A549 (cell line): ENCODE results near the gene ULK4. TPM values are rescaled to one million over a fixed set of nuclear protein-coding genes. Genes with fewer than 3 reads are reported as not detected.

Experiments used
- ATAC-seq, 2 experiments: fragments of 200-7000 bp in 1 of 2; fragments of >200 bp in 1 of 2; cut with Nextera tagmentation in 1 of 2; cut with Tn5 transposase in 1 of 2; 3 replicates each; pipeline versions ENCODE4 v1.8.0 to v1.9.1; 2018 to 2020; ENCODE audit warnings: mild to moderate bottlenecking in 1 of 2, moderate library complexity in 1 of 2
- CTCF ChIA-PET: fragments of 300-600 bp; sonication (Branson Sonifier 250); formaldehyde crosslinking; extraction: SDS; loops from one replicate; lab custom pipeline; 2021; ENCODE audit warnings: antibody characterized with exemption, inconsistent platforms; lab: Yijun Ruan, JAX
- POLR2A ChIA-PET: fragments of 350-600 bp; formaldehyde crosslinking; extraction: SDS; loops from one replicate; lab custom pipeline; 2021; ENCODE audit warnings: antibody characterized with exemption, inconsistent platforms; lab: Yijun Ruan, JAX
- DNase-seq, 2 experiments: peaks; one replicate each; pipeline versions ENCODE4 v3.0.0 to v3.0.0-alpha.2; 2011 to 2016; ENCODE audit warnings: low read depth in 1 of 2, low spot score in 1 of 2
- FAIRE-seq: peaks from 2 replicates; lab custom pipeline; 2011; peaks lifted over from hg19 to GRCh38; lab: Jason Lieb, UNC
- H3K27ac ChIP-seq, 2 experiments: fragments of >200 bp; sonication (Bioruptor Twin); formaldehyde crosslinking; 3 replicates each; pipeline ENCODE4 v1.5.1; 2016 to 2017
- H3K4me1 ChIP-seq: fragments of >200 bp; sonication (Bioruptor Twin); formaldehyde crosslinking; 3 replicates; pipeline ENCODE4 v1.6.1; 2016
- H3K4me2 ChIP-seq: fragments of >200 bp; sonication (Bioruptor Twin); formaldehyde crosslinking; 3 replicates; pipeline ENCODE4 v1.6.1; 2016
- H3K4me3 ChIP-seq: fragments of >200 bp; sonication (Bioruptor Twin); formaldehyde crosslinking; 3 replicates; pipeline ENCODE4 v1.5.1; 2016
- H3K9me3 ChIP-seq: fragments of >200 bp; sonication (Bioruptor Twin); formaldehyde crosslinking; 3 replicates; pipeline ENCODE4 v1.6.1; 2016
- BHLHE40 ChIP-seq: IDR thresholded peaks from 2 replicates; pipeline ENCODE4 v1.6.1; 2012; ENCODE audit warnings: low read depth, low read length, inconsistent platforms
- CBX2 ChIP-seq: fragments of 200-600 bp; sonication (generic); IDR thresholded peaks from 2 replicates; pipeline ENCODE4 v1.6.1; 2016; ENCODE audit warnings: low read depth, mild to moderate bottlenecking, borderline replicate concordance
- CEBPB ChIP-seq, 2 experiments: fragments of >200 bp in 1 of 2; sonication (Bioruptor Twin) in 1 of 2; formaldehyde crosslinking in 1 of 2; IDR thresholded peaks; 2 replicates each; pipeline ENCODE4 v1.6.1; 2012 to 2016
- CHD2 ChIP-seq: fragments of 150-350 bp; IDR thresholded peaks from 2 replicates; pipeline ENCODE4 v1.6.1; 2014; ENCODE audit warnings: low read length; ENCODE audit not compliant: partially characterized antibody
- CHD4 ChIP-seq: fragments of 200-600 bp; sonication (generic); IDR thresholded peaks from 2 replicates; pipeline ENCODE4 v1.6.1; 2016; ENCODE audit warnings: antibody characterized with exemption, mild to moderate bottlenecking, borderline replicate concordance
- CTCF ChIP-seq: fragments of >200 bp; sonication (Bioruptor Twin); formaldehyde crosslinking; IDR thresholded peaks from 3 replicates; pipeline ENCODE4 v1.5.1; 2016
- EHMT2 ChIP-seq: fragments of 200-600 bp; sonication (generic); IDR thresholded peaks from 2 replicates; pipeline ENCODE4 v1.6.1; 2016; ENCODE audit warnings: antibody characterized with exemption, low read depth, mild to moderate bottlenecking, moderate library complexity
- ELK1 ChIP-seq: fragments of 150-350 bp; IDR thresholded peaks from 2 replicates; pipeline ENCODE4 v1.6.1; 2014; ENCODE audit warnings: low read depth, mild to moderate bottlenecking, low read length
- FOXS1 ChIP-seq: fragments of 250-450 bp; sonication (Bioruptor Pico); IDR thresholded peaks from 2 replicates; pipeline ENCODE4 v1.5.0; 2020; ENCODE audit warnings: mild to moderate bottlenecking, moderate library complexity
- GATA3 ChIP-seq: IDR thresholded peaks from 2 replicates; pipeline ENCODE4 v1.6.1; 2012; ENCODE audit warnings: borderline replicate concordance
- HDAC2 ChIP-seq: fragments of 200-600 bp; sonication (generic); IDR thresholded peaks from 2 replicates; pipeline ENCODE4 v1.6.1; 2016
- HEYL ChIP-seq: fragments of 250-450 bp; sonication (Bioruptor Pico); IDR thresholded peaks from 2 replicates; pipeline ENCODE4 v1.8.0; 2021; ENCODE audit warnings: mild to moderate bottlenecking, moderate library complexity
- HOXA7 ChIP-seq: fragments of 250-450 bp; sonication (Bioruptor Pico); IDR thresholded peaks from 2 replicates; pipeline ENCODE4 v1.5.0; 2020; ENCODE audit warnings: mild to moderate bottlenecking, moderate library complexity
- KDM1A ChIP-seq: fragments of 200-600 bp; sonication (generic); IDR thresholded peaks from 2 replicates; pipeline ENCODE4 v1.6.1; 2016; ENCODE audit warnings: low read depth, mild to moderate bottlenecking
- MAX ChIP-seq: IDR thresholded peaks from 2 replicates; pipeline ENCODE4 v1.6.1; 2012
- MYC ChIP-seq: IDR thresholded peaks from 2 replicates; pipeline ENCODE4 v1.6.1; 2012; ENCODE audit warnings: mild to moderate bottlenecking, inconsistent platforms, low read length, improper control_type of control experiment, borderline replicate concordance
- RFX5 ChIP-seq: fragments of 450-650 bp; IDR thresholded peaks from 2 replicates; pipeline ENCODE4 v1.7.1; 2014; ENCODE audit warnings: antibody characterized with exemption, mild to moderate bottlenecking, moderate library complexity
- TFCP2L1 ChIP-seq: fragments of 250-450 bp; sonication (Bioruptor Pico); IDR thresholded peaks from 2 replicates; pipeline ENCODE4 v1.5.0; 2021; ENCODE audit warnings: mild to moderate bottlenecking
- TP53 ChIP-seq: fragments of 250-450 bp; sonication (Bioruptor Pico); IDR thresholded peaks from 2 replicates; pipeline ENCODE4 v1.5.0; 2021; ENCODE audit warnings: mild to moderate bottlenecking, moderate library complexity
- ZC3H11A ChIP-seq: fragments of 450-650 bp; IDR thresholded peaks from 2 replicates; pipeline ENCODE4 v1.6.1; 2014; ENCODE audit warnings: antibody characterized with exemption, mild to moderate bottlenecking
- ZNF302 ChIP-seq: fragments of 250-450 bp; sonication (Bioruptor Pico); IDR thresholded peaks from 2 replicates; pipeline ENCODE4 v1.9.0; 2021; ENCODE audit warnings: inconsistent platforms, mild to moderate bottlenecking, moderate library complexity
- WGBS: methylation state at CpG from one replicate; pipeline ENCODE4 v1.1.6; 2017; ENCODE audit errors: missing lambda C conversion rate; 5-methylcytosine and 5-hydroxymethylcytosine counted together
- polyA plus RNA-seq, 4 experiments: library from polyadenylated mRNA; depleted of rRNA in 3 of 4; stranded (reverse); fragments of >200 nt; fragmentation: RNase III in 1 of 4; extraction: RNeasy Plus Mini Kit Qiagen cat#74134 plus additional on column Dnase treatment in 1 of 4; gene quantifications; 2 replicates in 3 of 4; 3 replicates in 1 of 4; pipeline ENCODE4 v1.2.3, GENCODE V29; 2011 to 2017
- TF ChIP-seq, protein P1 (sequence below): fragments of 450-650 bp; IDR thresholded peaks from 2 replicates; pipeline ENCODE4 v1.6.1; 2014; ENCODE audit warnings: antibody characterized with exemption
- TF ChIP-seq, protein P2 (sequence below): fragments of >200 bp; sonication (Bioruptor Twin); formaldehyde crosslinking; IDR thresholded peaks from 3 replicates; pipeline ENCODE4 v1.6.1; 2016
- TF ChIP-seq, protein P3 (sequence below): fragments of 250-450 bp; sonication (Bioruptor Pico); IDR thresholded peaks from 2 replicates; pipeline ENCODE4 v1.5.0; 2020; ENCODE audit warnings: low read depth, mild to moderate bottlenecking, moderate library complexity

Gene ULK4
- polyA plus RNA-seq, 2 of the 4 experiments (the other 2 are of a cell fraction): 4.9 to 7.7 TPM

DNA sequence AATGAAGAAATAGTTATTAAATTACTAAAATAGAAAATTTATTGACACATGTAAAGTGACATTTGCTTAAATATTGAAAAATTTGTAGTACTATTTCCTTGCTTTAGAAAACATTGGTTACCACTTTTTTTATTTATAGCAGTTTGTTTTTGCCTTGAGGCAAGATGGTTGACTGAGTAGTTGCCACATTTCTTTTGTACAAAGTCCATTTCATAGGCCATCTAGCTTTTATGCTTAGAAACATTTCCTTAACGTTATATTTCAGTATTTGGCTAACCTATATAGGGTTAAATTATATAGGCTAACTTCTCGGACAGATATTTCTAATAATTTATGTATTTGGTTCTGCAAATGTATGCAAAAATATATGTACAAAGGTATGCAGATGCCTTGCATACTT is 745.5 kb downstream of the ULK4 start:
- Histone ChIP-seq H3K4me1 (peaks cover 70% of the 10 kb centered on the region), H3K9me3 (no peaks in the 10 kb centered on the region), H3K4me3 (no peak overlapping the region), H3K4me2 (peak overlapping the region; percentile 47)
- CTCF ChIA-PET: no interaction called here
- 47% methylated on average over 2 of the region's 2 CpGs for WGBS
- no peak for DNase-seq
- TF ChIP-seq, protein P1, sequence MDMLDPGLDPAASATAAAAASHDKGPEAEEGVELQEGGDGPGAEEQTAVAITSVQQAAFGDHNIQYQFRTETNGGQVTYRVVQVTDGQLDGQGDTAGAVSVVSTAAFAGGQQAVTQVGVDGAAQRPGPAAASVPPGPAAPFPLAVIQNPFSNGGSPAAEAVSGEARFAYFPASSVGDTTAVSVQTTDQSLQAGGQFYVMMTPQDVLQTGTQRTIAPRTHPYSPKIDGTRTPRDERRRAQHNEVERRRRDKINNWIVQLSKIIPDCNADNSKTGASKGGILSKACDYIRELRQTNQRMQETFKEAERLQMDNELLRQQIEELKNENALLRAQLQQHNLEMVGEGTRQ: no peak
- TF ChIP-seq KDM1A (no peak), CHD2 (no peak), ZNF302 (CRISPR knock-in tag) (no peak), ELK1 (no peak), TP53 (CRISPR knock-in tag) (no peak)
- TF ChIP-seq, all 56 proteins: peak for 0
- FAIRE-seq (no peak), ATAC-seq (no peak)
- POLR2A ChIA-PET: interaction anchor here (2.8 kb wide), 1 partner anchor 16 kb away, joined by 19 read pairs; the partner anchor contains the start of gene CTNNB1
- H3K27ac ChIP-seq: no peak overlapping the region

DNA sequence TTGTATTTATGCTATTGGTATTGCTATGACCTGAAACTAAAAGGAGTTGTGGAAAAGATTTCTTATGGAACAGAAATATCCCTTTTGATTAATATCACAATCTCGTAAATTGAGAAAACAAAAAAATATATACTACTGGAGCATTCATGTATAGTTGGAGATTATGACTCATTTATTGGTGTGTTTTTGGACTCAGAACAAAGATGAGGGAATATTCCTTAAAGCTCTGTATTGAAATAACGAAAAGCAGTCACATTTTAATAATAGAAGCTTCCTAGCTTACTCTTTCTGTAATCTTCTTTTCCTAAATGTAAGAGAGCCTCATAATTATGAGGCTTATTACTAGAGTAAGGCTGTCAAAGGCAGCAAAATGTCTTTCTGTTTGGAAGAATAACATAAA is 748.3 kb downstream of the ULK4 start:
- CTCF ChIA-PET: interaction anchor here (1.0 to 1.5 kb wide), 2 partner anchors 10 to 13 kb away, joined by 3 to 4 read pairs; no protein-coding TSS in a partner anchor
- Histone ChIP-seq H3K4me3 (no peak overlapping the region), H3K4me2 (no peak overlapping the region), H3K27ac (no peak overlapping the region), H3K9me3 (no peaks in the 10 kb centered on the region), H3K4me1 (peaks cover 49% of the 10 kb centered on the region)
- no peak for DNase-seq
- no peak for TF ChIP-seq CHD2
- no peak for TF ChIP-seq HEYL
- TF ChIP-seq TP53 (CRISPR knock-in tag): no peak
- TF ChIP-seq, protein P2, sequence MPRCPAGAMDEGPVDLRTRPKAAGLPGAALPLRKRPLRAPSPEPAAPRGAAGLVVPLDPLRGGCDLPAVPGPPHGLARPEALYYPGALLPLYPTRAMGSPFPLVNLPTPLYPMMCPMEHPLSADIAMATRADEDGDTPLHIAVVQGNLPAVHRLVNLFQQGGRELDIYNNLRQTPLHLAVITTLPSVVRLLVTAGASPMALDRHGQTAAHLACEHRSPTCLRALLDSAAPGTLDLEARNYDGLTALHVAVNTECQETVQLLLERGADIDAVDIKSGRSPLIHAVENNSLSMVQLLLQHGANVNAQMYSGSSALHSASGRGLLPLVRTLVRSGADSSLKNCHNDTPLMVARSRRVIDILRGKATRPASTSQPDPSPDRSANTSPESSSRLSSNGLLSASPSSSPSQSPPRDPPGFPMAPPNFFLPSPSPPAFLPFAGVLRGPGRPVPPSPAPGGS: no peak
- TF ChIP-seq CEBPB (IDR thresholded peaks at IDR 0.05): no peak
- TF ChIP-seq TFCP2L1 (CRISPR knock-in tag): no peak
- TF ChIP-seq HDAC2: no peak
- no peak for TF ChIP-seq MYC
- TF ChIP-seq FOXS1: no peak
- TF ChIP-seq HOXA7: no peak
- TF ChIP-seq BHLHE40: no peak
- TF ChIP-seq ZC3H11A: no peak
- no peak for TF ChIP-seq RFX5
- no peak for TF ChIP-seq MAX
- TF ChIP-seq, protein P3, sequence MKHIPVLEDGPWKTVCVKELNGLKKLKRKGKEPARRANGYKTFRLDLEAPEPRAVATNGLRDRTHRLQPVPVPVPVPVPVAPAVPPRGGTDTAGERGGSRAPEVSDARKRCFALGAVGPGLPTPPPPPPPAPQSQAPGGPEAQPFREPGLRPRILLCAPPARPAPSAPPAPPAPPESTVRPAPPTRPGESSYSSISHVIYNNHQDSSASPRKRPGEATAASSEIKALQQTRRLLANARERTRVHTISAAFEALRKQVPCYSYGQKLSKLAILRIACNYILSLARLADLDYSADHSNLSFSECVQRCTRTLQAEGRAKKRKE: no peak
- no peak for TF ChIP-seq CHD4
- no peak for TF ChIP-seq CBX2
- no peak for TF ChIP-seq CTCF
- TF ChIP-seq GATA3: no peak
- no peak for TF ChIP-seq EHMT2
- POLR2A ChIA-PET: interaction anchor here (1.0 kb wide), 1 partner anchor 14 kb away, joined by 3 read pairs; the partner anchor contains the start of gene CTNNB1
- FAIRE-seq: no peak
- 77% methylated on average over 2 of the region's 2 CpGs for WGBS
- no peak for ATAC-seq
